ENCODE measurements around the gene ACY1.

The ACY1 gene

GRCh38 chr3:51969841-51970240 is 13.5 kb upstream of the ACY1 start:
- no peak for TF ChIP-seq CTCF (conservative IDR thresholded peaks at IDR 0.05; ENCODE audit: low read length)
- no peak for DNase-seq (ENCODE audit: low read depth)
- H3K4me3 ChIP-seq (ENCODE audit: low read length): no peak overlapping the region

- no peak for TF ChIP-seq CTCF (conservative IDR thresholded peaks at IDR 0.05; ENCODE audit: low read length)
- no peak for DNase-seq (ENCODE audit: low read depth)
- no peak overlapping the region for H3K4me3 ChIP-seq (ENCODE audit: low read length)
Observed at GRCh38 chr3:51970606-51971300, 12.6 kb upstream of the ACY1 start.

- no peak for DNase-seq (ENCODE audit: low read depth)
- TF ChIP-seq CTCF (conservative IDR thresholded peaks at IDR 0.05; ENCODE audit: low read length): no peak
- no peak overlapping the region for H3K4me3 ChIP-seq (ENCODE audit: low read length)
Observed at GRCh38 chr3:51971350-51971749, 12.0 kb upstream of the ACY1 start.

GRCh38 chr3:51974277-51974962 is 8.9 kb upstream of the ACY1 start:
- peak overlapping the region; percentile 93 for H3K4me3 ChIP-seq (ENCODE audit: low read length)
- TF ChIP-seq CTCF (conservative IDR thresholded peaks at IDR 0.05; ENCODE audit: low read length): no peak
- DNase-seq (ENCODE audit: low read depth): no peak

- H3K4me3 ChIP-seq (ENCODE audit: low read length): peak within 1 kb of the TSS; percentile 93
- DNase-seq (ENCODE audit: low read depth): peak; percentile 71
- no peak for TF ChIP-seq CTCF (conservative IDR thresholded peaks at IDR 0.05; ENCODE audit: low read length)
Observed at GRCh38 chr3:51974963-51975851, 8.1 kb upstream of the ACY1 start, which contains the start of gene ABHD14A. Gene ABHD14A, plus strand, starts transcription at chr3:51975064. Its CDS starts 72 bp downstream, at chr3:51975136.

- peak overlapping the region; percentile 93 for H3K4me3 ChIP-seq (ENCODE audit: low read length)
- peak; percentile 53 for DNase-seq (ENCODE audit: low read depth)
- TF ChIP-seq CTCF (conservative IDR thresholded peaks at IDR 0.05; ENCODE audit: low read length): peak; percentile 22; the same call in 1 of the 2 replicates
Observed at GRCh38 chr3:51975852-51976549, 7.3 kb upstream of the ACY1 start.
